ENCODE results near the gene SYNM. TPM values are rescaled to one million over a fixed set of nuclear protein-coding genes. Genes with fewer than 3 reads are reported as not detected.

SYNM gene
- total RNA-seq, 1 donor from 2014 or later: 5.5 TPM

- H3K4me1 Mint-ChIP-seq (ENCODE audit: unreplicated experiment): peaks cover 20% of the 10 kb centered on the region
- H3K27me3 Mint-ChIP-seq (ENCODE audit: unreplicated experiment): no peaks in the 10 kb centered on the region
- H3K4me3 Mint-ChIP-seq (ENCODE audit: unreplicated experiment): no peak overlapping the region
- H3K27ac Mint-ChIP-seq (ENCODE audit: unreplicated experiment): no peak overlapping the region
- H3K36me3 Mint-ChIP-seq (ENCODE audit: unreplicated experiment): peaks cover 7% of the 10 kb centered on the region
- TF ChIP-seq CTCF (IDR thresholded peaks at IDR 0.05): no peak
- no peak for DNase-seq (ENCODE audit: extremely low spot score, unreplicated experiment)
- no peaks in the 10 kb centered on the region for H3K9me3 Mint-ChIP-seq (ENCODE audit: unreplicated experiment)
Observed at GRCh38 chr15:99117563-99118257, 12.8 kb downstream of the SYNM start.

- no peak for TF ChIP-seq CTCF (IDR thresholded peaks at IDR 0.05)
- H3K27ac Mint-ChIP-seq (ENCODE audit: unreplicated experiment): no peak overlapping the region
- H3K36me3 Mint-ChIP-seq (ENCODE audit: unreplicated experiment): peaks cover 7% of the 10 kb centered on the region
- DNase-seq (ENCODE audit: extremely low spot score, unreplicated experiment): no peak
- H3K27me3 Mint-ChIP-seq (ENCODE audit: unreplicated experiment): no peaks in the 10 kb centered on the region
- H3K9me3 Mint-ChIP-seq (ENCODE audit: unreplicated experiment): no peaks in the 10 kb centered on the region
- peaks cover 25% of the 10 kb centered on the region for H3K4me1 Mint-ChIP-seq (ENCODE audit: unreplicated experiment)
- no peak overlapping the region for H3K4me3 Mint-ChIP-seq (ENCODE audit: unreplicated experiment)
Observed at GRCh38 chr15:99118258-99118632, 13.4 kb downstream of the SYNM start.

- no peak for TF ChIP-seq CTCF (IDR thresholded peaks at IDR 0.05)
- DNase-seq (ENCODE audit: extremely low spot score, unreplicated experiment): no peak
- no peak overlapping the region for H3K4me3 Mint-ChIP-seq (ENCODE audit: unreplicated experiment)
Observed at GRCh38 chr15:99118801-99119546, 14.1 kb downstream of the SYNM start.

GRCh38 chr15:99120050-99120777 is 15.3 kb downstream of the SYNM start:
- H3K27me3 Mint-ChIP-seq (ENCODE audit: unreplicated experiment): no peaks in the 10 kb centered on the region
- H3K4me3 Mint-ChIP-seq (ENCODE audit: unreplicated experiment): no peak overlapping the region
- H3K4me1 Mint-ChIP-seq (ENCODE audit: unreplicated experiment): peaks cover 44% of the 10 kb centered on the region
- no peaks in the 10 kb centered on the region for H3K9me3 Mint-ChIP-seq (ENCODE audit: unreplicated experiment)
- DNase-seq (ENCODE audit: extremely low spot score, unreplicated experiment): no peak
- no peak overlapping the region for H3K27ac Mint-ChIP-seq (ENCODE audit: unreplicated experiment)
- no peak for TF ChIP-seq CTCF (IDR thresholded peaks at IDR 0.05)
- H3K36me3 Mint-ChIP-seq (ENCODE audit: unreplicated experiment): peaks cover 3% of the 10 kb centered on the region

More at GRCh38 chr15:99118801-99119546, 14.1 kb downstream of the SYNM start:
- Mint-ChIP-seq H3K27me3 (ENCODE audit: unreplicated experiment) (no peaks in the 10 kb centered on the region), H3K9me3 (ENCODE audit: unreplicated experiment) (no peaks in the 10 kb centered on the region), H3K4me1 (ENCODE audit: unreplicated experiment) (peaks cover 31% of the 10 kb centered on the region), H3K27ac (ENCODE audit: unreplicated experiment) (no peak overlapping the region), H3K36me3 (ENCODE audit: unreplicated experiment) (peaks cover 6% of the 10 kb centered on the region)

- no peak for DNase-seq (ENCODE audit: extremely low spot score, unreplicated experiment)
- TF ChIP-seq CTCF (IDR thresholded peaks at IDR 0.05): no peak
Observed at GRCh38 chr15:99121207-99121606, 16.3 kb downstream of the SYNM start.

More at GRCh38 chr15:99121207-99121606, 16.3 kb downstream of the SYNM start:
- no peak overlapping the region for H3K4me3 Mint-ChIP-seq (ENCODE audit: unreplicated experiment)
- no peak overlapping the region for H3K27ac Mint-ChIP-seq (ENCODE audit: unreplicated experiment)
- no peaks in the 10 kb centered on the region for H3K27me3 Mint-ChIP-seq (ENCODE audit: unreplicated experiment)
- H3K9me3 Mint-ChIP-seq (ENCODE audit: unreplicated experiment): no peaks in the 10 kb centered on the region
- H3K36me3 Mint-ChIP-seq (ENCODE audit: unreplicated experiment): peaks cover under 1% of the 10 kb centered on the region
- H3K4me1 Mint-ChIP-seq (ENCODE audit: unreplicated experiment): peaks cover 54% of the 10 kb centered on the region

Data from osteocyte (in vitro differentiated cells).